ENCODE results near the gene LYL1. TPM values are rescaled to one million over a fixed set of nuclear protein-coding genes. Genes with fewer than 3 reads are reported as not detected.

LYL1 gene
- total RNA-seq, 2 donors from 2014 or later: 4.8 to 6.3 TPM

DNA sequence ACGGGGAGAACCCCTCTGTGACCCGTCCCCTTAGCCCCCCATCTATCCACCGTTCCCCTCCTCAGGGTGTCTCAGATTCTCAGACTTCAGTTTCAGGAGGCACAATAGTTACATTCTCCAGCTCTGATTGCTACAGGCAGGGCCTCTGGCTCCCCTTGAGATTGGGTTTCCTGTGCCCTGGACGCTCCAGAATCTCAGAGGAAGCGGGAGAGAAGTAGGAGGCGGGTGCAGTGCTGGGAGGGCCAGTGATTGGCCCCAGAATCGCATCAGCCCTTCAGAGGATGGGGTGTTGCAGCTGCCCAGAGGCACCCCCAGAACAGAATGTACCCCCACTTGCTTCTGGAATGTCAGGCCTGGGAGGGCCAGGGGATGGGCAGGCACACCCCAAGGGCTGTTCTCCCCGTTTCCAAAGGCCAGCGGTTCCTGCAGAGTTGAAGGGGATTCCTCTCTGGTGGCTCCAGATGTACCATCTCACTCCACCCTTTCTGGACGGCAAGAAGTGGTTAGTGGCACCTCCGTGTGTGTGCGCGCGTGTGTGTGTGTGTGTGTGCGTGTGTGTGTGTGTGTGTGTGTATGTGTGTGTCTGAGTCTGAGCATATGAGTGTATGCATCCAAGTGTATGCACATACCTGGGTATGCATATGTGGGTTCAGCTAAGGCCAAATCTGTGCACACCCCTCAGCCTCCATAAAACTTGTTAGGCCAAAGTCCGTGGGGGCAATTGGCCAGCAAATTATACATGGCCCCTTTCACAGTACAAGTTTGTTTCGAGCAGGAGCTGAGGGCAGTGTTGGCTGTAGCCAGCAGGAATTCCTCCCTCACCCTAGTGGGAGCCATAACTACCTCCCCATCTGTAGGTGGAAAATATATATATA, 35.5 kb downstream of the LYL1 start:
- Mint-ChIP-seq H3K36me3 (ENCODE audit: insufficient read depth in 2 of 2) (no peaks in the 10 kb centered on the region), H3K27me3 (ENCODE audit: low read depth) (peaks cover 2% of the 10 kb centered on the region), H3K4me3 (no peak overlapping the region), H3K27ac (no peak overlapping the region), H3K4me1 (ENCODE audit: low read depth) (no peaks in the 10 kb centered on the region), H3K9me3 (no peaks in the 10 kb centered on the region)
- no peak for DNase-seq
- no peak for ATAC-seq (replicated peaks in 1 of 2)

DNA sequence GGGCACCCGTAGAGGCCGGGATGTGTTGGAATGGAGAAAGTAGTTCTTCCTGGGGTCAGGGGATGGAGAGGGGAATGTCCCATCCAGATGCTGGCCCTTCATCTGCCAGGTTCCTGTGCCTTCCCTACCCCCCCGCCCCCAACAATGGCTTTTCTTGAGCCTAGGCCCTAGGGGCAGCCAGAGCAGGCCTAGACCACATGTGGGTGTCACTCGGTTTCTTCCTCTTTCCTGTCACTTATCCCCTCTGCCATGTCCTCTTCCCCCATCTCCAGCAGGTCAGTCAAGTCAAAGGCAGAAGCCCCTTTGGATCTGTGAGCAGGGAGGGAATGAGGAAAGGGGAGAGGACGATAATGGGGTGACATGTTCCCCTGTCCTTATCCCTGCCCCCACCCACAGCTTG, 36.4 kb downstream of the LYL1 start:
- Mint-ChIP-seq H3K27me3 (ENCODE audit: low read depth) (peaks cover 11% of the 10 kb centered on the region), H3K27ac (no peak overlapping the region), H3K9me3 (no peaks in the 10 kb centered on the region), H3K4me1 (ENCODE audit: low read depth) (peaks cover 3% of the 10 kb centered on the region), H3K4me3 (no peak overlapping the region), H3K36me3 (ENCODE audit: insufficient read depth in 2 of 2) (no peaks in the 10 kb centered on the region)
- DNase-seq (no peak), ATAC-seq (replicated peaks in 1 of 2) (no peak)

DNA sequence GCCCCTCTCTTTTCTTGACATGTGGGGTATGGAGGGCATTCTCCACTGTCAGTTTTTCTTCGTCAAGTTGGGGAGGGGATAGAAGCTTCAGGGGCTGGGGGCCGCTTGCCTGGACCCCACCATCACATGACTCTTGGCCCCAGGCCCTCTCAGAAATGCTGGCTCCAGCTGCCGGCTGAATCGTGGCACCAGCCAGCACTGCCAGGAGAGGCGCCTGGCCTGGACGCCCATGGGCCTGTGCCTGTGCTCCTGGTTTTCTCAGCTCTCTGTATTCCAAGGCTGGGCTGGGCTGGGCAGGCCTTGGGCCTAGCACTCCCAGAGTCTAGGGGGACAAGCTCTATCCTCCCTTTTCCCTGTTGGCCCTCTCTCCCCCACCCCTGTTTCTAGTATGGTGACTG, 38.6 kb downstream of the LYL1 start:
- no peak for DNase-seq
- H3K27ac Mint-ChIP-seq: no peak overlapping the region

DNA sequence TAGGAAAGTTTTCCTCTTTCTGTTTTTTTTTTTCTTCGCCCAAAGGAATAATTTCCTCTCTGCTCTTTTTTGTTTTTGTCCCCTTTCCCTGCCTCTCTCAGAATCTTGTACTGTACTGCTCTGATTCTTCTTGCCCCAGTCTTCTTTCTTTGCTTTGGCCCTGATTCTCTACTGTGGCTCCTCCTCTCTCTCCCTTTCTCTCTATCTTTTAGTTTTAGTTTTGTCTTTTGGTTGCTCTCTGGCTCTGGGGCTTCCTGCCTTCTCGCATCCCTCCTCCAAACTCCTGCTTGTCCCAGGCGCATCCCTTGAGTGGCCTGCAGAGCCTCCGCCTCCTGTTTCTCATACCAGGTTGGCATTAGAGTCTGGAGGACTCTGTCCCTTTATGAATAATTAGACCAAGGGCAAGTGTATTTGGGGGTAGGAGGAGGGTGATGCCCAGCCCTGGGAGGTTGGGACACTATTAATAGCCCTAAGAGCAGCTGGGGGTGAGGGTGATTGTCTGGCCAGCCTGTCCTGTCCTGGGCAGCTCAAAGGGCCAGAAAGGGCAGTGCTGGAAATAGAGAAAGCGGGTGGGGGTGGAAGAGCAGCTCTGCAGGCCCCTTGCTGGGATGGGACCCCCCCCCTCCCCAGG, 39.1 kb downstream of the LYL1 start:
- no peak overlapping the region for H3K4me3 Mint-ChIP-seq
- DNase-seq: no peak
- peaks cover 5% of the 10 kb centered on the region for H3K4me1 Mint-ChIP-seq (ENCODE audit: low read depth)
- H3K27ac Mint-ChIP-seq: no peak overlapping the region
- no peaks in the 10 kb centered on the region for H3K9me3 Mint-ChIP-seq
- peaks cover 20% of the 10 kb centered on the region for H3K27me3 Mint-ChIP-seq (ENCODE audit: low read depth)
- ATAC-seq (replicated peaks in 1 of 2): no peak
- H3K36me3 Mint-ChIP-seq (ENCODE audit: insufficient read depth in 2 of 2): no peaks in the 10 kb centered on the region

More for the DNA sequence above, 38.6 kb downstream of the LYL1 start:
- no peaks in the 10 kb centered on the region for H3K36me3 Mint-ChIP-seq (ENCODE audit: insufficient read depth in 2 of 2)
- H3K4me1 Mint-ChIP-seq (ENCODE audit: low read depth): peaks cover 5% of the 10 kb centered on the region
- no peak overlapping the region for H3K4me3 Mint-ChIP-seq
- no peak for ATAC-seq (replicated peaks in 1 of 2)
- peaks cover 19% of the 10 kb centered on the region for H3K27me3 Mint-ChIP-seq (ENCODE audit: low read depth)
- H3K9me3 Mint-ChIP-seq: no peaks in the 10 kb centered on the region

DNA sequence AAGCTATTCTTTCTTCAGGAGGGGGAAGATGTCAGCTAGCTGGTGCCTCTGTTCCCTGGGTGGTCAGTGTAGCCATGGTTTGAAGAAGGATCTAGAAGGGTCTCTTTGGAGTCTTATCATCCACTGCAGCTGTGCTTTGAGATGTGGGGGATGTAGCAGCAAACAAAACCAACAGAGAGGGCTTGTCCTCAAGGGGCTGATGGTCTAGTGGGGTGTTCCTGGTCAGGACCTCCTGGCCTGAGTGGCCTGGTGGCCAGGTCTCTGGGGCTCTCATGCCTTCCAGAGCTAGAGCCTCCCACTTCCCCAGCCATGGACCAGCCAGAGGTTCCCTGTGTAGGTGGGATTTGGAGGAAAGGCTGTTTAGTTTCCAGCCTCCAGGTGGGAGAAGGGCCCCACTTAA, 40.3 kb downstream of the LYL1 start:
- Mint-ChIP-seq H3K36me3 (ENCODE audit: insufficient read depth in 2 of 2) (no peaks in the 10 kb centered on the region), H3K4me1 (ENCODE audit: low read depth) (peaks cover 5% of the 10 kb centered on the region), H3K9me3 (no peaks in the 10 kb centered on the region), H3K27ac (no peak overlapping the region), H3K27me3 (ENCODE audit: low read depth) (peaks cover 20% of the 10 kb centered on the region), H3K4me3 (no peak overlapping the region)
- ATAC-seq (replicated peaks in 1 of 2) (no peak), DNase-seq (no peak)

DNA sequence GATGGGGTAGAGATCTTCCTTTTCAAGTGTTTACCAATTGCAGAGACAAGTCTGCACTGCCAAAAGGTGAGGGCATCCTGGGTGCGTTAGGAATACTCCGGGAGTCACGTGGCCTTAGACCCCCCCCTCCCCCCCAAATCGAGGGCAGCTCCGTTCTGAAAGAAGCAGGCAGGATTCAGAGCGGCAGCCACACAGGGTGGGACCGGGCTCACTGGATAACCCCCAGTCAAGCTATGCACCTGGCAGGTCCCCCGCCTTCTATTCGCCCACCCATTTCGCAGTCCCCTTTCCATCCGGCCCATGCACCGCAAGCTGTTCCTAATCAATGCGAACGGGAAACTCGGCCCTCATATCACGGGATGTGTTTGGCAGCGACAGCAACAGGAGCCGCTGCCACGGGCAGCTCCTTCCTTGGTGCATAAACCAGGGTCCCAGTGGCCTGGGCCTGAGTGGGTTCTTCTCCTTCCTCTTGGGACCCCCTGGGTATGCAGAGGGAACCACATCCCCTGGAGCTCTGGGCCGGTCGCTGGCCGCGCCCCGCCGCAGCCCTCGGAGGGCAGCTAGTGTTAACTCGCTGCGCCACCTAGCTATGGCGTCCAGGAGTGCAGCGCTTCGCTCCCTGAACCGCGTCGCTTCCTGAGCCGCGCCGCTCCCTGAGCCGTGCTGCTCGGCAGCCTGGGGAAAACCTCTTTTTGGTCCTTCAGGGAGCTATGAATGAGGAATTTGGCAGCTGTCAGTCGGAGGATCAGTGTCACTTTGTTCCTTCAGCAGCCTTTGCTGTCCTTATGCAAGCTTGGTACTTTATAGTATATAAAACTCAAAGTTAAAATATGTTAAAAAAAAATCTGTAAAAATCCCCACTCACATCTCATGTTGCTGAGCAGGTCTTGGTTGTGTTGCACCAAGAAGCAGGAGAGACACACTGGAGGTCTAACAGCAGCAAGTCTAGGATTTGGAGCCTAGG, 41.4 kb downstream of the LYL1 start:
- H3K27me3 Mint-ChIP-seq (ENCODE audit: low read depth): peaks cover 20% of the 10 kb centered on the region
- DNase-seq (peak; percentile 83 to 84), ATAC-seq (replicated peaks in 1 of 2) (peak; percentile 95 to 97)
- no peaks in the 10 kb centered on the region for H3K36me3 Mint-ChIP-seq (ENCODE audit: insufficient read depth in 2 of 2)
- peaks cover 5% of the 10 kb centered on the region for H3K4me1 Mint-ChIP-seq (ENCODE audit: low read depth)
- H3K4me3 Mint-ChIP-seq: peak overlapping the region; percentile 85 to 87
- H3K27ac Mint-ChIP-seq: no peak overlapping the region
- no peaks in the 10 kb centered on the region for H3K9me3 Mint-ChIP-seq

DNA sequence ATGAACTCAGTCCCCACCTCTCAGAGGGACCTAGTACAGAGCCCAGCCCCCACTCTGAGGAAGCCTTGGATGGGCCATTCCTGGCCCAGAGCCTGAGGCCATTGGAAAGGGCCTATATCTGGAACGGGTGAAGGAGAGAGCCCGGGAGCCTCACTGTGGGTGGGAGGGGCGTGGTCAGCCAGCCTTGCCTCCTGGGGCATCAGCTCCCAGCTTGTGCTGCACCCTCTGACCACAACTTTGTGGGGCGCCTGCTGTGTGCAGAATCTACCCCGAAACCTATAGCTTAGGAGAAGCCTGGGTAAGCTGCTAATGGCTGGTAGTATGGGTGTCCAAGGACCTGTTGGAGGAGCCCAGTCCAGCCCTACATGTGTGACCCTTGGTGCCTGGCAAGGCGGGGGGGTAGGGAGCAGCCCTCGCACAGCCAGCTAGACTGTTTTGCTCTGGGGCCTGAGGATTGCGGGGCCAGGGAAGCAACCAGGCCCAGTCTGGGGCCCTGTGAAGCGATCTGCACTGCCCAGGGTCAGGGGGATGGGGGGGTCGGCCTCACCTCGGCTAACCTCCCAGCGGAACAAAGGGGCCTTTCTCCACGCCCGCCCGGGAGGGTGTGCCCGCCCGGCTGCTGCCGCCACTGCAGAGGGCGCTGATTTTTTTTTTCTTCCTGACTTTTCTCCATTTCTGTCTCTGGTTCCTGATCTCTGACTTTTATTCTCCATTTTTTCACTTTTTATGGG, 42.3 kb downstream of the LYL1 start:
- DNase-seq (no peak), ATAC-seq (replicated peaks in 1 of 2) (no peak)
- Mint-ChIP-seq H3K9me3 (no peaks in the 10 kb centered on the region), H3K4me1 (ENCODE audit: low read depth) (peaks cover 5% of the 10 kb centered on the region), H3K27ac (no peak overlapping the region), H3K36me3 (ENCODE audit: insufficient read depth in 2 of 2) (no peaks in the 10 kb centered on the region), H3K27me3 (ENCODE audit: low read depth) (peaks cover 20% of the 10 kb centered on the region), H3K4me3 (peak overlapping the region; percentile 85 to 87)

DNA sequence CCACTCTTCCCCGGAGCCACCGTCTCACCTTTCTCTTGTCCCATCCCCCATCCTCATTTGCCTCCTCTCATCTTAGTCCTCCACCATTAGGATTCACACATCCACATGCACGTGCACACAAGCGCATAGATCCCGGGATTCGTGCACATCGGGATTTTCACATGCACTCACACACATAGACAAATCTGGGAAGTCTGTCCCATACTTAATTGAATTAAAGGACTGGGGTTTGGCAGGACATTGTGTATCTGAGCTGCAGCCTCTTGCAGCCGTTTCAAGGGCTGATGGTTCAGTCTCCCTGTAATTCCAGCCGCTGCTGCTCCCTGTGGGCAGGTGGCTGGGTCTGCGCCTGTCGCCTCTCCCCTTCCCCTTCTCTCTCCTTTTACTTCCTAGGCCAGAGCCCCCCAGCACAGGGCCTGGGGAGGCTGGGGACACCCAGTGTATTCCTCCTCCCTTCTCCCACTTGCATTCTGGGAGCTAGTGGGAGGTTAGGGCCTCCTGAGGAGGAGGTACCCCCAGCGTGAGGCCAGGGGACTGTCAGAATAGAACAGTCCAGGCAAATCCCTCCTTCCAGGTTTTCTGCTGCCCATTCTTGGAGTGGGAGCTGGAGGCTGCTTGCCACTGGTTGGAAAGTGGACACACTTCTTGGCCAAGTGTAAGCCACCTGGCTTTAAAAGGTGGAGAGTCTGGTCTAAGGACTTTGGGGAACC, 43.6 kb downstream of the LYL1 start:
- Mint-ChIP-seq H3K27me3 (ENCODE audit: low read depth) (peaks cover 20% of the 10 kb centered on the region), H3K9me3 (no peaks in the 10 kb centered on the region), H3K4me1 (ENCODE audit: low read depth) (peaks cover 5% of the 10 kb centered on the region), H3K27ac (no peak overlapping the region), H3K4me3 (no peak overlapping the region), H3K36me3 (ENCODE audit: insufficient read depth in 2 of 2) (no peaks in the 10 kb centered on the region)
- DNase-seq: no peak
- no peak for ATAC-seq (replicated peaks in 1 of 2)

DNA sequence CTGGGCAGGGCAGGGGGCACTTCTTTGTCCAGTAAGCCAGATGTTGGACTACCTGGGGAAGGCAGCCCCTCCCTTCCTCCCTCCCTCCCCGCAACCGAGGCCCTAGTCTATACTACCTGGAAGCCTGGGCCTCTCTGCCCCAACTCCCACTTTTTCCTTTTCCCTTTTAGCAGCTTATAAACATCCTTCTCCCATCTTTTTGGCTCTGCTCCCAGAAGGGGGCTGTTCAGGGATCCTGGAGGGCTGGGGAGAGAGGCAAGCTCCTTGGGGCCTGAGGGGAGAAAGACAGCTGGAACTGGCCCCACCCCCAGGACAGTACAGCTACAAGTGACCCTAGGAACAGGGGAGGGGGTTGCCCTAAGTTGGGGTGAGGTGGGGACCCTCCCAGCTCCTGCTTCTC, 44.9 kb downstream of the LYL1 start:
- Mint-ChIP-seq H3K4me3 (no peak overlapping the region), H3K27ac (no peak overlapping the region)
- no peak for ATAC-seq (replicated peaks in 1 of 2)

DNA sequence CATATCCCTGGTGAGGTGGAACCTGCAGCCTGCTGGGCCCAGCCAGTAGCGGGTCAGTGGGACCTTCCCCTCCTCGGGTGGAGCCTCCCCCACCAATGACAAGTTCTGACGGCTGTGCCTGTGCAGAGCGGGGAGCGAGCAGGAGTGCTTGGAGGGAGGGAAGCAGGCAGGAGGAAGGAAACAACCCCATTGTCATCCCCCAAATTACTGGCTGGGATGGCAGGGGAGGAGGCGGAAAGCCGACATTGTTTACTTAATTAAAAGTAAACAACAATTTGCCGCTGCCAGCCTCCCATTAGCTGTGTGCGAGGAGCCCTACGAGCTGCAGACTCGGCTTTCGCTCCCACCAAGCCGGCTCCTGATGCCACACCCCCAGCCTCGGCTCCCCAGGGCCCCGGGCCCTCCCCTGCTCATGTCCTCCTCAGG, 45.5 kb downstream of the LYL1 start:
- no peaks in the 10 kb centered on the region for H3K36me3 Mint-ChIP-seq (ENCODE audit: insufficient read depth in 2 of 2)
- DNase-seq (no peak), ATAC-seq (replicated peaks in 1 of 2) (no peak)
- H3K9me3 Mint-ChIP-seq: no peaks in the 10 kb centered on the region
- H3K27me3 Mint-ChIP-seq (ENCODE audit: low read depth): peaks cover 19% of the 10 kb centered on the region
- no peak overlapping the region for H3K4me3 Mint-ChIP-seq
- H3K27ac Mint-ChIP-seq: no peak overlapping the region
- H3K4me1 Mint-ChIP-seq (ENCODE audit: low read depth): peaks cover 5% of the 10 kb centered on the region

More for the DNA sequence above, 44.9 kb downstream of the LYL1 start:
- Mint-ChIP-seq H3K27me3 (ENCODE audit: low read depth) (peaks cover 20% of the 10 kb centered on the region), H3K9me3 (no peaks in the 10 kb centered on the region), H3K36me3 (ENCODE audit: insufficient read depth in 2 of 2) (no peaks in the 10 kb centered on the region), H3K4me1 (ENCODE audit: low read depth) (peaks cover 5% of the 10 kb centered on the region)
- no peak for DNase-seq

DNA sequence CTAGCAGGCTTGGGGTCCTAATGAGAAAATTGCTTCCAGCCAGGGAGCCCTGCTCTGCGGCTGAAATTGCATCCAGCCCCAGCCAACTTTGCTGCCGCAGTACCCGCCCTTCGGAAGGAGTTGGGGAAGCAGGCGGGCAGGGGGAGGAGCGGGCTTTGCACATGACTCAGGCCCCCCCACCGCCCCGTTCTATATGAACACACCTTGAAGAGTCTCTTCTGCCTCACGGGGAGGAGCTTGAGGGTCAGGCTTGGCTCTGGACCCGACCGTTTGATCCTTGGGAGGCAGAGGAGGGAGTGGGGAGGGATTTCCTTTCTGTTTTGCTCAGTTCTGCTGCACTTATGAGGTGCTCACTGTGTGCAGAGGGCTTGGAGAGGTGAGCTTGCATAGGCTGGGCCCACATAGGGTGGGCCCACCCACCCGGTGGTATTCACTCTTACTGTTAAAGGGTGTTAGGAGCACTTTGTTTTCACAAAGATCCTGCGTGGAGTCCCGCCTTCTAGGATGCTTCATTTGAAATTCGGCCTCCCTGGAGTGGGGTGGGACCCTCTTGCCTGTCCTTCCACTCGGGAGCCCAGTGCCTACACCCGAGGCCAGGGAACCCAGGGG, 46.5 kb downstream of the LYL1 start:
- H3K4me1 Mint-ChIP-seq (ENCODE audit: low read depth): peaks cover 12% of the 10 kb centered on the region
- no peak overlapping the region for H3K4me3 Mint-ChIP-seq
- no peak overlapping the region for H3K27ac Mint-ChIP-seq
- H3K27me3 Mint-ChIP-seq (ENCODE audit: low read depth): peaks cover 16% of the 10 kb centered on the region
- no peak for ATAC-seq (replicated peaks in 1 of 2)
- no peaks in the 10 kb centered on the region for H3K9me3 Mint-ChIP-seq
- H3K36me3 Mint-ChIP-seq (ENCODE audit: insufficient read depth in 2 of 2): no peaks in the 10 kb centered on the region
- no peak for DNase-seq
